Measurements from ENCODE around the gene GPS2.

DNA sequence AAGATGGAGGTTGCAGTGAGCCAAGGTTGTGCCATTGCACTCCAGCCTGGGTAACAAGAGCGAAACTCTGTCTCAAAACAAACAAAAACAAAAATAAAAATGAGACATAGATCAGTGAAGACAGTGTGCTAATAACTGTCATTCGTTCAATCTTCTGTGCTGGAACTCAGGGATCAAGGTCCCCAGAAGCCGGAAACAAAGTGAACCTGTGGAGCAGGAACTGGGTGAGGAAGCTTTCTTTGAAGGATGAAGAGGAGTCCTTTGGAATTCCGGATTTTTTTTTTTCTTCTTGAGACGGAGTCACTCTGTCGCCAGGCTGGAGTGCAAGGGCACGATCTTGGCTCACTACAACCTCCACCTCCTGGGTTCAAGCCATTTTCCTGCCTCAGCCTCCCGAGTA lies 35.7 kb downstream of the GPS2 start:
- TF ChIP-seq EZH2 (IDR thresholded peaks at IDR 0.05; ENCODE audit: low read length, missing control alignments) = no peak
- TF ChIP-seq, protein P1, sequence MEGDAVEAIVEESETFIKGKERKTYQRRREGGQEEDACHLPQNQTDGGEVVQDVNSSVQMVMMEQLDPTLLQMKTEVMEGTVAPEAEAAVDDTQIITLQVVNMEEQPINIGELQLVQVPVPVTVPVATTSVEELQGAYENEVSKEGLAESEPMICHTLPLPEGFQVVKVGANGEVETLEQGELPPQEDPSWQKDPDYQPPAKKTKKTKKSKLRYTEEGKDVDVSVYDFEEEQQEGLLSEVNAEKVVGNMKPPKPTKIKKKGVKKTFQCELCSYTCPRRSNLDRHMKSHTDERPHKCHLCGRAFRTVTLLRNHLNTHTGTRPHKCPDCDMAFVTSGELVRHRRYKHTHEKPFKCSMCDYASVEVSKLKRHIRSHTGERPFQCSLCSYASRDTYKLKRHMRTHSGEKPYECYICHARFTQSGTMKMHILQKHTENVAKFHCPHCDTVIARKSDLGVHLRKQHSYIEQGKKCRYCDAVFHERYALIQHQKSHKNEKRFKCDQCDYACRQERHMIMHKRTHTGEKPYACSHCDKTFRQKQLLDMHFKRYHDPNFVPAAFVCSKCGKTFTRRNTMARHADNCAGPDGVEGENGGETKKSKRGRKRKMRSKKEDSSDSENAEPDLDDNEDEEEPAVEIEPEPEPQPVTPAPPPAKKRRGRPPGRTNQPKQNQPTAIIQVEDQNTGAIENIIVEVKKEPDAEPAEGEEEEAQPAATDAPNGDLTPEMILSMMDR (conservative IDR thresholded peaks at IDR 0.05 in 1 of 2, IDR thresholded peaks at IDR 0.05 in 1 of 2; ENCODE audit: low read depth in 1 of 2, low read length in 2 of 2) = no peak
